HepG2 (cell line): ENCODE data around the gene HLA-DPA1. TPM values are rescaled to one million over a fixed set of nuclear protein-coding genes. Genes with fewer than 3 reads are reported as not detected.

Experiments
- ATAC-seq: fragments of 200-7000 bp; cut with Tn5 transposase; 3 replicates; pipeline ENCODE4 v1.9.1; 2020; ENCODE audit warnings: mild to moderate bottlenecking, moderate library complexity
- BruUV-seq: library from RNA; stranded (reverse); fragments of 400-500 nt; replicated peaks from 2 replicates; lab custom pipeline; 2021; lab: Mats Ljungman, UMichigan
- CTCF ChIA-PET: fragments of 300-600 bp; formaldehyde crosslinking; extraction: SDS; loops from one replicate; lab custom pipeline; 2021; ENCODE audit warnings: low total read pairs, inconsistent platforms, low intra/inter-chr PET ratio; lab: Yijun Ruan, JAX
- POLR2A ChIA-PET: fragments of 350-600 bp; sonication (Branson Sonifier 250); formaldehyde crosslinking; loops from one replicate; lab custom pipeline; 2020; ENCODE audit warnings: antibody characterized with exemption, inconsistent platforms; lab: Yijun Ruan, JAX
- DNase-seq: peaks from one replicate; pipeline ENCODE4 v3.0.0-alpha.2; 2015; ENCODE audit warnings: low spot score
- FAIRE-seq: peaks from 3 replicates; lab custom pipeline; 2011; peaks lifted over from hg19 to GRCh38; lab: Jason Lieb, UNC
- H2AFZ ChIP-seq: one replicate; pipeline ENCODE4 v1.6.1; 2011; ENCODE audit warnings: low read length, inconsistent platforms
- H3K27ac ChIP-seq: fragments of 300-600 bp; 3 replicates; pipeline ENCODE4 v1.8.0; 2011; ENCODE audit warnings: mixed run types, mild to moderate bottlenecking, mixed read lengths, low read length, inconsistent platforms; ENCODE audit not compliant: insufficient read depth; ENCODE audit errors: extremely low read length
- H3K27me3 ChIP-seq, 2 experiments: fragments of 200-600 bp in 1 of 2; 2 replicates in 1 of 2; 3 replicates in 1 of 2; pipeline versions ENCODE4 v1.6.0 to v1.8.0; 2011; ENCODE audit warnings: low read length in 2 of 2, mild to moderate bottlenecking in 2 of 2, moderate library complexity in 2 of 2, inconsistent platforms in 1 of 2; ENCODE audit not compliant: insufficient read depth in 2 of 2, control insufficient read depth in 1 of 2
- H3K36me3 ChIP-seq, 2 experiments: fragments of 200-600 bp in 1 of 2; replicated peaks in 1 of 2; 2 replicates in 1 of 2; 3 replicates in 1 of 2; pipeline versions ENCODE4 v1.5.1 to v1.8.0; 2011; ENCODE audit warnings: low read length in 2 of 2, inconsistent platforms in 1 of 2; ENCODE audit not compliant: insufficient read depth in 2 of 2, control insufficient read depth in 1 of 2
- H3K4me1 ChIP-seq: 2 replicates; pipeline ENCODE4 v1.5.1; 2012; ENCODE audit warnings: low read length, inconsistent platforms; ENCODE audit not compliant: insufficient read depth
- H3K4me2 ChIP-seq: 2 replicates; pipeline ENCODE4 v1.6.0; 2011; ENCODE audit warnings: low read depth, low read length, inconsistent platforms
- H3K4me3 ChIP-seq, 3 experiments: fragments of 200-600 bp in 1 of 3; sonication (generic), shearing (Covaris generic) in 1 of 3; replicated peaks in 1 of 3; 2 replicates each; pipeline ENCODE4 v1.5.1; 2011 to 2016; ENCODE audit warnings: low read length in 3 of 3, inconsistent platforms in 2 of 3, low read depth in 2 of 3, mild to moderate bottlenecking in 2 of 3, control low read depth in 1 of 3, mixed read lengths in 1 of 3; ENCODE audit not compliant: insufficient read depth in 1 of 3
- H3K79me2 ChIP-seq: one replicate; pipeline ENCODE4 v1.6.1; 2011; ENCODE audit warnings: low read length, inconsistent platforms; ENCODE audit not compliant: insufficient read depth
- H3K9ac ChIP-seq: 2 replicates; pipeline ENCODE4 v1.6.0; 2011; ENCODE audit warnings: mild to moderate bottlenecking, low read depth, low read length, inconsistent platforms; ENCODE audit not compliant: insufficient read depth
- H3K9me3 ChIP-seq: 2 replicates; pipeline ENCODE4 v1.5.1; 2012; ENCODE audit warnings: mild to moderate bottlenecking, low read length
- H4K20me1 ChIP-seq: 2 replicates; pipeline ENCODE4 v1.6.0; 2011; ENCODE audit warnings: inconsistent platforms, mild to moderate bottlenecking, low read length, moderate library complexity; ENCODE audit not compliant: insufficient read depth
- CREB1 ChIP-seq, 2 experiments: fragments of 450-650 bp in 1 of 2; IDR thresholded peaks; 2 replicates each; pipeline ENCODE4 v1.6.1; 2016 to 2017; ENCODE audit warnings: control low read depth in 1 of 2, mild to moderate bottlenecking in 1 of 2, missing compliant biosample characterization in 1 of 2, missing genetic modification characterization in 1 of 2
- HNRNPK ChIP-seq: fragments of 200-400 bp; formaldehyde crosslinking; IDR thresholded peaks from 2 replicates; pipeline ENCODE4 v1.6.1; 2018; ENCODE audit warnings: low read length, low read depth, moderate library complexity, mild to moderate bottlenecking; ENCODE audit not compliant: poor library complexity, severe bottlenecking
- MIXL1 ChIP-seq: IDR thresholded peaks from 2 replicates; pipeline ENCODE4 v1.6.1; 2016
- NCOA5 ChIP-seq: sonication (generic); formaldehyde crosslinking; IDR thresholded peaks from 2 replicates; pipeline ENCODE4 v1.4.0; 2020; ENCODE audit warnings: missing genetic modification reagents
- SETDB1 ChIP-seq: sonication (generic); formaldehyde crosslinking; IDR thresholded peaks from 2 replicates; pipeline ENCODE4 v1.5.1; 2020; ENCODE audit warnings: missing genetic modification reagents, mild to moderate bottlenecking, borderline replicate concordance
- TRAFD1 ChIP-seq: sonication (generic); formaldehyde crosslinking; IDR thresholded peaks from 2 replicates; pipeline ENCODE4 v1.5.1; 2020; ENCODE audit warnings: missing genetic modification reagents, mild to moderate bottlenecking, borderline replicate concordance
- ZBTB21 ChIP-seq: sonication (generic); formaldehyde crosslinking; IDR thresholded peaks from 2 replicates; pipeline ENCODE4 v1.4.0; 2020; ENCODE audit warnings: missing genetic modification reagents
- ZNF234 ChIP-seq: sonication (generic); formaldehyde crosslinking; conservative IDR thresholded peaks from 2 replicates; pipeline ENCODE4 v1.5.1; 2020; ENCODE audit warnings: mild to moderate bottlenecking, missing genetic modification reagents
- ZNF317 ChIP-seq: sonication (generic); formaldehyde crosslinking; IDR thresholded peaks from 2 replicates; pipeline ENCODE4 v1.5.0; 2020; ENCODE audit warnings: mild to moderate bottlenecking, missing genetic modification reagents
- ZNF414 ChIP-seq: sonication (generic); formaldehyde crosslinking; IDR thresholded peaks from 2 replicates; pipeline ENCODE4 v1.5.0; 2020; ENCODE audit warnings: missing genetic modification reagents
- ZNF660 ChIP-seq: sonication (generic); formaldehyde crosslinking; IDR thresholded peaks from 2 replicates; pipeline ENCODE4 v1.5.1; 2020; ENCODE audit warnings: mild to moderate bottlenecking, low read depth, missing genetic modification reagents, borderline replicate concordance
- WGBS: methylation state at CpG from one replicate; pipeline ENCODE4 v1.1.6; 2017; ENCODE audit warnings: low lambda C conversion rate; 5-methylcytosine and 5-hydroxymethylcytosine counted together
- in situ Hi-C: cut with HindIII; loops from 2 replicates; pipeline ENCODE4 v1.10.0; 2017; ENCODE audit warnings: low pct_unique_long_range_greater_than_20kb; ENCODE audit not compliant: extremely low pct_ligation_motif_present
- intact Hi-C: fragments of 100-400 bp; cut with micrococcal nuclease; formaldehyde crosslinking; loops from one replicate; pipeline ENCODE4 v1.10.0; 2022; ENCODE audit not compliant: unreplicated experiment
- polyA plus RNA-seq, 8 experiments: library from polyadenylated mRNA; depleted of rRNA in 3 of 8; stranded (reverse) in 7 of 8; unstranded in 1 of 8; fragments of >200 nt; fragmentation: Illumina TruSeq in 4 of 8; extraction: Trizol in 4 of 8; gene quantifications; 2 replicates each; pipeline versions ENCODE4 v1.2.1 to v1.2.3, GENCODE V29; 2011 to 2016; ENCODE audit warnings: low read depth in 4 of 8, missing spikeins in 1 of 8, mixed read lengths in 1 of 8; ENCODE audit not compliant: insufficient read depth in 1 of 8
- total RNA-seq, 5 experiments: library from RNA; depleted of rRNA; stranded (reverse); fragments of >200 nt; fragmentation: Illumina TruSeq; extraction: Trizol; gene quantifications; 2 replicates each; pipeline ENCODE4 v1.2.3, GENCODE V29; 2016; ENCODE audit warnings: low read depth in 1 of 5

Gene HLA-DPA1
- total and polyA plus RNA-seq, 2 of the 13 experiments (the other 11 are each of a cell fraction or from before 2014, with no cell fraction given), result not detected

GRCh38 chr6:33036535-33036934 is 36.9 kb downstream of the HLA-DPA1 start (continued):
- no peak for TF ChIP-seq TRAFD1 (CRISPR knock-in tag)
- TF ChIP-seq ZNF660, result no peak
- TF ChIP-seq NCOA5 (CRISPR knock-in tag), result no peak
- TF ChIP-seq SETDB1 (CRISPR knock-in tag), result no peak
- TF ChIP-seq MIXL1, result no peak
- no peak for TF ChIP-seq ZNF234
- TF ChIP-seq HNRNPK, result no peak
- TF ChIP-seq ZNF414, result no peak
- TF ChIP-seq ZBTB21 (CRISPR knock-in tag), result no peak

GRCh38 chr6:33034554-33034953 is 38.9 kb downstream of the HLA-DPA1 start:
- POLR2A ChIA-PET, result no interaction called here

More at GRCh38 chr6:33034554-33034953, 38.9 kb downstream of the HLA-DPA1 start:
- Histone ChIP-seq H3K4me3 (no peak overlapping the region), H3K9ac (no peak overlapping the region), H3K9me3 (no peaks in the 10 kb centered on the region), H3K4me1 (no peaks in the 10 kb centered on the region), H4K20me1 (no peaks in the 10 kb centered on the region), H2AFZ (no peak overlapping the region), H3K4me2 (no peak overlapping the region), H3K27ac (no peak overlapping the region), H3K36me3 (no peaks in the 10 kb centered on the region), H3K79me2 (no peaks in the 10 kb centered on the region), H3K27me3 (no peaks in the 10 kb centered on the region; a peak in 1 of 5 replicates)
- no peak for DNase-seq
- WGBS, result 2% methylated on average over 1 of the region's 1 CpG
- no TSS peak for BruUV-seq
- CTCF ChIA-PET, result no interaction called here
- TF ChIP-seq CREB1 (IDR thresholded peaks at IDR 0.05) (no peak), CREB1 (CRISPR knock-in tag; IDR thresholded peaks at IDR 0.05) (no peak), ZNF317 (CRISPR knock-in tag) (peak; percentile 68)
- intact Hi-C loops (no loop called here), in situ Hi-C loops (no loop called here)
- ATAC-seq, result no peak
- no peak for FAIRE-seq
